ENCODE measurements around the gene MUTYH.

GRCh38 chr1:45300669-45300997, 39.6 kb downstream of the MUTYH start:
- no peak for TF ChIP-seq CTCF (conservative IDR thresholded peaks at IDR 0.05; ENCODE audit: low read length)
- TF ChIP-seq EZH2phosphoT487 (IDR thresholded peaks at IDR 0.05; ENCODE audit: borderline replicate concordance, low read depth, low read length) = no peak
